H1 (cell line): ENCODE results near the gene HSF5.

Source experiments
- CEBPB ChIP-seq: IDR thresholded peaks from 2 replicates; pipeline ENCODE4 v1.6.1; 2012; ENCODE audit warnings: low read depth, low read length
- EP300 ChIP-seq, 2 experiments: IDR thresholded peaks; 1 replicate in 1 of 2; 2 replicates in 1 of 2; pipeline ENCODE4 v1.6.1; 2011 to 2012; ENCODE audit warnings: low read depth in 2 of 2, low read length in 2 of 2, mild to moderate bottlenecking in 2 of 2, borderline replicate concordance in 1 of 2, inconsistent platforms in 1 of 2, moderate library complexity in 1 of 2
- GABPA ChIP-seq: IDR thresholded peaks from 2 replicates; pipeline ENCODE4 v1.6.1; 2011; ENCODE audit warnings: mild to moderate bottlenecking, low read length, moderate library complexity, borderline replicate concordance; ENCODE audit not compliant: insufficient read depth
- POLR2AphosphoS5 ChIP-seq: IDR thresholded peaks from 2 replicates; pipeline ENCODE4 v1.6.1; 2011; ENCODE audit warnings: low read depth, low read length
- RBBP5 ChIP-seq: IDR thresholded peaks from 2 replicates; pipeline ENCODE4 v1.7.1; 2012; ENCODE audit warnings: low read depth, mild to moderate bottlenecking, inconsistent platforms, low read length, moderate library complexity, borderline replicate concordance
- RXRA ChIP-seq: IDR thresholded peaks from 2 replicates; pipeline ENCODE4 v1.6.1; 2011; ENCODE audit warnings: low read depth, mild to moderate bottlenecking, low read length, moderate library complexity; ENCODE audit not compliant: insufficient read depth
- TAF1 ChIP-seq: IDR thresholded peaks from 2 replicates; pipeline ENCODE4 v1.6.1; 2011; ENCODE audit warnings: mild to moderate bottlenecking, low read depth, low read length
- TF ChIP-seq, protein P1 (sequence below), 3 experiments: IDR thresholded peaks; 1 replicate in 2 of 3; 2 replicates in 1 of 3; pipeline versions ENCODE4 v1.5.1 to v1.6.1; 2011; ENCODE audit warnings: low read length in 3 of 3, mild to moderate bottlenecking in 3 of 3, inconsistent platforms in 2 of 3, low read depth in 1 of 3, moderate library complexity in 1 of 3; ENCODE audit not compliant: insufficient read depth in 1 of 3; ENCODE audit errors: control extremely low read depth in 1 of 3

DNA sequence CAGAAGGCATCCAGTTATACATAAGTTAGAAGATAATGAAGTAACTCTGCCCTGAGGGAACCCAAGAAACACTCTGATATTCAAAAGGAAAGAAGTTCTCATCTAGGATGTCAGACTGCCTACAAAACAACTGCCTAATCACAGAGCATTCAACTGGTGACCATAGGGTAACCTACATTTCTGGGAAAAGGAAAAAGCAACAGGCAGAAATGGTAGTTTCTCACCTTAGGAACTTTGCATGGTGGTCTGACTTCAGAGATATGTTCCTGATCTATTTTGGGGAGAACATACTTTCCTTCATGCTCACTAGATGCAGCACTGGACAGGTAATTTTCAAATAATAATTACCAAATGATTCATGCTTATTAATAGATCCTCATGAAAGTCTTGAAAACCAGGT lies 87.4 kb downstream of the HSF5 start:
- TF ChIP-seq GABPA: no peak
- TF ChIP-seq, protein P1, sequence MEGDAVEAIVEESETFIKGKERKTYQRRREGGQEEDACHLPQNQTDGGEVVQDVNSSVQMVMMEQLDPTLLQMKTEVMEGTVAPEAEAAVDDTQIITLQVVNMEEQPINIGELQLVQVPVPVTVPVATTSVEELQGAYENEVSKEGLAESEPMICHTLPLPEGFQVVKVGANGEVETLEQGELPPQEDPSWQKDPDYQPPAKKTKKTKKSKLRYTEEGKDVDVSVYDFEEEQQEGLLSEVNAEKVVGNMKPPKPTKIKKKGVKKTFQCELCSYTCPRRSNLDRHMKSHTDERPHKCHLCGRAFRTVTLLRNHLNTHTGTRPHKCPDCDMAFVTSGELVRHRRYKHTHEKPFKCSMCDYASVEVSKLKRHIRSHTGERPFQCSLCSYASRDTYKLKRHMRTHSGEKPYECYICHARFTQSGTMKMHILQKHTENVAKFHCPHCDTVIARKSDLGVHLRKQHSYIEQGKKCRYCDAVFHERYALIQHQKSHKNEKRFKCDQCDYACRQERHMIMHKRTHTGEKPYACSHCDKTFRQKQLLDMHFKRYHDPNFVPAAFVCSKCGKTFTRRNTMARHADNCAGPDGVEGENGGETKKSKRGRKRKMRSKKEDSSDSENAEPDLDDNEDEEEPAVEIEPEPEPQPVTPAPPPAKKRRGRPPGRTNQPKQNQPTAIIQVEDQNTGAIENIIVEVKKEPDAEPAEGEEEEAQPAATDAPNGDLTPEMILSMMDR (IDR thresholded peaks at IDR 0.05; ENCODE audit: control extremely low read depth in 1 of 3, insufficient read depth in 1 of 3, low read depth in 1 of 3, low read length in 3 of 3): no peak
- no peak for TF ChIP-seq POLR2AphosphoS5
- no peak for TF ChIP-seq EP300 (IDR thresholded peaks at IDR 0.05; ENCODE audit: borderline replicate concordance in 1 of 2, low read depth in 2 of 2, low read length in 2 of 2)
- TF ChIP-seq TAF1: no peak
- no peak for TF ChIP-seq RXRA
- no peak for TF ChIP-seq CEBPB
- TF ChIP-seq RBBP5: no peak
